GM18858 (cell line): ENCODE results near the gene GNL2.
"Not testable (repeated sequence)": the region's sequence is repeated elsewhere in the genome, so short reads cannot be mapped to it uniquely, and the experiment has no call there.

Experiments
- ATAC-seq: cut with Tn5 transposase; IDR thresholded peaks from one replicate; pipeline ENCODE4 v1.9.1; 2021; ENCODE audit not compliant: unreplicated experiment

GNL2 gene

DNA sequence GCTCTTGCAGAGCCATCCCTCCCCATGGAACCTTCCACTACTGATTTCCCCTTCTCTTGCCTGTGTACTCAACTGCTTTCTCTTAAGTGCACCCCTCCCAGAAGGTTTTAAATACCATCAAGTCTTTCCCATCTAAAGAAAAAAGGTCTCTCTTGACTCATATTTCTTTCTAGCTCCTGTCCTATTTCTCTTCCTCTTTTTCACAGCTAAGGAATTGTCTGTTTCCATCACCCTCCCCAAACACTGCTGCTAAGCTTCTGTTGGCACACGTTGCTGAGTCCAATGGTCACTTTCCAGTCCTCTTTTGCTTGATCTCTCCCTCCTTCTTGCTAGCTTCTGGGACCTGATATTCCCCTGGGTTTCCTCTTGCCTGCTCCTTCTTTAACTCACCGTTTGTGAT, 13.3 kb upstream of the GNL2 start:
- ATAC-seq = no peak

DNA sequence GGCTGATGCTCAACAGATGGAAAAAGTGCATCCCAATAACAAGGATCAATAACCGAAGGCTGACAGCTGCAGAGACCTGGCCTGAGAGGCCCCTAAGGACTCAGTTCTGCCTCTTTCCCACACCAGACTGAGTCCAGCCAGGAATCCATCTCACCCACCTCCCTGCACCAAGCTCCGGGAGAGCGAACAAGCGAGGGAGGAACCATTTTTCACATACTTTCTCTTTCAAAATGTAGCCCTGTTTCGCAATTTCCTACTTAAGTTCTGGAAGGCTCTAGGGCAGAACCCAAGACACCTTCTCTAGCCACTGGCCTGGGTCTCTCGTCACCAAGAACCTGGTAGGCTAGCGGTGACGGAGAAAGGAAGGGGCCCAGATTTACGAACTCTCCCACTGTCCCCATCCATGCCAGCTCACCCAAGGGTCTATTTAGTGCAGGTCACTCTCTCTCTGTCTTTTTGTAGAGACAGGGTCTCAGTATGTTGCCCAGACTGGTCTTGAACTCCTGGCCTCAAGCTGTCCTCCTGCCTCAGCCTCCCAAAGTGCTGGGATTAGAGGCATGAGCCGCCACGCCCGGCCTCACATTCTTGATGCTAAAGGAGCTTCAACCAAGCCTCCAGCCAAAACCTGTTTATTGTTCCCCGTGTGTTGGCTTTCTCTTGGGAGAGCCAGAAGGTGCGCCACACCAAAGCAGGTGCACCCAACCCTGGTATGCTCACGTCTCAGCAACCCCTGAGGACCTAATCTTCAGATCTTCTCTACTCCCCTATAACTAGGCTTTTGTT, 10.9 kb upstream of the GNL2 start:
- ATAC-seq = no peak

DNA sequence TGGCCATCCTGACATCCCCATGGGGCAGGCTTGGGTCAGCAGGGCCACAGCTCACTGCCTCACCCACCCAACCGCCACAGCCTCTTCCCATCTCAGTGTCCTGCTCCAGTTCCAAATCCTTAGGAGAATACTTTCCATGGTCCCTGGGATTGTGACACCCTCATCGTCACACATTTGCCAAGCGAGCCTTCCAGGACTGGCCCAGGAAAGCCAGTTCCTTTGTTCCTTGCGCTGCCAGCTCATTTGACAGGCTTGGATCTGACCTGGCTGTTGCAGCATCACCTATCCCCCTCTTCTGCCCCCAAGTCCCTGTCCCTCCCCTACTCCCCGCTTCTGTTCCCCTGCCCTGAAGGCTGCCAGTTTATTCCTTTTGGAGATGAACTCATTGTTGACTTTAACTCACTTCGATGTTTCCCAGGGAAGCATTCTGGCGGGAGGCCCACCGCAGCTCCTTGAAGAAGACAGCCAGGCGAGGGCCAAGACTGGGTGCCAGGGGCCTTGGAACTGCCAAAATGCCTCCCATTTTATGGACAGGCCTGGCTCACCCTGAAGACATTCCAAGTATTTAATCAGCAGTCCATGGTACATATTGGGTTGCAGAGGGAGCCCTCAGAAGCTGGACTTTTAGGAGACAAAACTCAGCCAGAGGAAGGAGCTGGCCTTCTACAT, 10.2 kb upstream of the GNL2 start:
- ATAC-seq = no peak

DNA sequence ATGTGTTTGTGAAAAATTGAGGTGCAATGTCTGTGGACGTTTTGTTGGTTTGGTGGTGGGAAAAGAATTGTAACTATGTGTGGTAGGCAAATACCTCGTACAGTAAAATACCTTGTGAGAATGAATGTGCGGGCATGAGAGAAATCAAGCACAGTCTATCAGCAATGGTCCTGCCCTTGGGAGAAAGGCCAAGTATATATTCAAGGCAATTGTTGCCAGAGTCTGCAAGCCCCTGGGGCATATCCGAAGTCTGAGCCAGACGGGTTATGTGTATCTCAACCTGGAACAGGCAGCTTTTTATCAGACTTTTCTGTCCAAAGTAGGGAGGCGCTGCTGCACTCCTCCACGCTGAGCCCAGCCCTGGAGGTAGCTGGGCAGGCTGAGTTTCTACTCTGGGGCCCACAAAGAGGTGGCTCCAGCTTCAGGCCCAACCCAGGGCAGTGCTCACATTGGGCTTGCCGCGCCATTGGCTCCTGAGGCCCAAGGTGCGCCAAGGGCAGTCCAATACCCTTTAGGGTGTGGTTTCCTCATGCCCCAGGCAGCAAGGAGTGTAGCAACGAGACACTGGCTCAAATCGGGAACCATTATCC, 9.4 kb upstream of the GNL2 start:
- ATAC-seq = no peak

DNA sequence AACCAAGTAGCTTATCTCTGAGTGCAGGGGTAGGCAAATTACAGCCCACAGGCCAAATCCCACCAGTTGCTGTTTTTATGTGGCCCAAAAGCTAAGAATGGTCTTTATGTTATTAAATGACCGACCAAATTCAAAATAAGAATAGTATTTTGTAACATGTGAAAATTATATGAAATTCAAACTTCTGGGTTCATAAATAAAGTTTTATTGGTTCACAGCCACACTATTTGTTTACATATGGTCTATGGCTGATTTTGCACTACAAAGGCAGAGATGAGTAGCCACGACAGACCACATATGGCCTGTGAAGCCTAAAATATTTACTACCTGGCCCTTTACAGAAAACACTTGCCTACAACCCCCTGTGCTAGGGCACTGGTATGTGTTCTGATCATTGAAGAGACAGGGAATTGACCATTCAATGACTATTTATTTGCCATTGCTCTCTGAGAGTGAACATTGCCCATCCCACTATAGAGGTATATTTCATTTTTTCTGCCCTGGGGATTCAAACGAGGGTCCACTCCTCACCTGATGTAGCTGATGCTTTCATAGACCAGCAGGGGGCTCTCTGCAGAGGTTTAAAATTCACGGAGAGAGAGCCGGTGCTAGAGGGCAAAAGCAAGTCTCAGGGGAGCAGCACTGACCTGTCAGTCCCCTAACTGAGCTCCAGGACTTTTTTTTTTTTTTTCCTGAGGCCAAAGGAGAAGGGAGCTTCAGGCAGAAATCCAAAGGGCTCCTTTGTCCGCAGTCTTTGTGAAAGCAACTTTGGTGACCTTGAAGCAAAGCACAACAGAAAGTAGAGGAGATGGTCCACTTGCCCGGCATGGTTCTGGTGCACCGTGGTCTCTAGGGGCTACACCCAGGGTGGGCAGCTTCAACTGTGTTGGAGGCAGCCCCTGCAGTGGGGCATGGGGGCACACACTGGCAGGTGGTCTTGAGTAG, 7.3 kb upstream of the GNL2 start:
- no peak for ATAC-seq

DNA sequence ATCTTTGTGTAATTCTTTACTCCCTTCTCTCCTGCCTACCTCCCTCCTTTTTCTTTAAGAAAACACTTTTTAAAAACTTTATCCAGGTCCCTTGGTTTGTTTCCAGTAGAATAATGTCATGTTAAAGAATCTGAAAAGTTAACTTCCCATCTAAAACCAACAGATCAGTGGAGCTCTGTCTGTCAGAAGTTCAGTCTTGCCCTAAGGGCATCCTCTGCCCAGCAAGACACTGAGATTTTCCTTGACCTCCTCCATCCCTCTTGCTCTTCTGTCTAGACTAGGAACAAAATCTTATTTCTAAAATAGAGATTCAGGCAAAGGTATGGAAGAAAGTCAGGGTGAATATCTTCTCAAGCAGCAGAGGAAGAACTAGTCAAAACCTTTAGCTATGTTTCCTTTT, 5.7 kb upstream of the GNL2 start:
- no peak for ATAC-seq

DNA sequence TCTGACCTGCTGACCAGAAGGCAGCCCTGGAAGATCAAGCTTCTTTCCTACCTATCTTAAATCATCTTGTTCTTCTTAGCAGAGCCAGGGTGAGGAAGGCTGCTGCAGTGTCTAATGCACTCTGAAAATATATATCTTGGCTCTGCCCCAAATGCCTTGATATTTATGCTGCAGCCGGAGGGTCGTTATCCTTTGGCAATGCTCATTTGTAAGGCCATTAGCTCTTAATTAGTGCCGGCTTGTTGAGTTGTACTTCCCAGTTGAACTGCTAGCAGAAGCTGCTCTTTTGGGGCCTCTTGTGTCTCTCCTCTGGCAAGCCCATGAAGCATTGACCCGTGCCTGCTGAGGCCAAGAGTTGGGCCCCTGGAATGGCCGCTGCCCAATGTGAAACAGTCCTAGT, 4.2 kb upstream of the GNL2 start:
- ATAC-seq = no peak

DNA sequence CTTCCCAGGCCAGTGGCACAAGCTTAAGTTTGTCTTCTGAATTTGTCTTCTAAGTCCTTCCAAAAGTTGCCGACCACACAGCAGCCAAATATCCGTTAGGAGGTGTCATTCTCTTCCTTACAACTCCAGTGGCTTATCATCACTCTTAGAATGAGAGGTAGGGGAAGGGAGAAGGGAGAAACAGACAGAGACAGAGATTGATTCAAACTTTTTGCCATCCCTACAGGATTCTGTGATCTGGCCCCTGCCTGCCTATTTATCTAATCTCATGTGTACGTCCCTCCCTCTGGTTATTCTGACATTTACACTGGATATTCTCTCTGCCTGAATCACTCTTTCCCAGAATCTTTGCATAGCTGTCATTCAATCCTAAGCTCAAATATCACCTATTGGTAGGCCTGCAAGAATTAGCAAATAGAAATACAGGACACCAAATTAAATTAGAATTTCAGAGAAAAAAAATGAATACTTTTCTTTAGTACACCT, 488 bp upstream of the GNL2 start:
- ATAC-seq = no peak

DNA sequence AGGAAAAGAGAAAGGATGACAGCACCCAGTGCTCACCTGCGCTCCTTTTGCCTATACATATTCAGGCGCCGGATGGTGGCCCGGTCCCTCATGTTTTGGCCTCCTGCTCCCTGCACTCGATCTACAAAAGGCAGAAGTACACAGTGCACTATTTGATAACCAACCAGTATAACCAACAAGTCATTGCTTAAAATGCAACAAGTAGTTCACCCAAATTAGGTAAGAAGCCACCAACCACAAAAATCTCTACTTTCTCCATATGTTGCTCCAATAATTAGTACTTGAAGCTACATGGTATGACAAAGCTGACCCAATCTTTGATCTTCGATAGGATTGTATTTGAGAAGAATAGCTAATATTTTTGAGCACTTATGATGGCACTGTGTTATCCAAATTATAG, 2.0 kb downstream of the GNL2 start:
- ATAC-seq = no peak

DNA sequence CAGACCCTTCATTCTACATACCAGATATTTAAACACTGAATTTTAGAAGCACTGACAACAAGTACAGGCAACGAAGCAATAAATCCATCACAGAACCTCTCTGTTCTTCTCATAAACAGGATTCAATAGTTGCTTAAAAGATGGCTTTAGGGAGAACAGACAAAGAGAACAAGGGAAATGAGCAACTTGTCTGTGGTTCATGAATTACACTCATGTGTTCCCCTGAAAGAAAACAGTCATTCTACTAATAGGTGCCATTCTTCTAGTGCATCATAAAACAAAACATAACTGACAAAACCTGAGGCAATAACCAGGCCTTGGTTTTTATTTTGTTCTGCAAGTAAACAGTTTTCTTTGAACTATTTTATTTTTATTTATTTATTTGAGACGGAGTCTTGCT, 6.8 kb downstream of the GNL2 start:
- no peak for ATAC-seq

DNA sequence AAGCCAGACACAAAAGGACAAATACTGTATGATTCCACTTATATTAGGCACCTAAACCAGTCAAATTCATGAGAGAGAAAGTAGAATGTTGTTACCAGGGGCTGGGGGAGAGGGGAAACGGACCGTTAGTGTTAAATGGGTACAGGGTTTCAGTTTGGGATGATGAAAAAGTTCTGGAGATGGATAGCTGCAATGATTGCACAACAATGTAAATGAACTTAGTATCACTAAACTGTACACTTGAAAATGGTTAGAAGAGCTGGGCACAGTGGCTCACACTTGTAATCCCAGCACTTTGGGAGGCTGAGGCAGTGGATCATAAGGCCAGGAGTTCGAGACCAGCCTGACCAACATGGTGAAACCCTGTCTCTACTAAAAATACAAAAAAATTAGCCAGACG, 11.2 kb downstream of the GNL2 start:
- ATAC-seq = not testable (repeated sequence)

DNA sequence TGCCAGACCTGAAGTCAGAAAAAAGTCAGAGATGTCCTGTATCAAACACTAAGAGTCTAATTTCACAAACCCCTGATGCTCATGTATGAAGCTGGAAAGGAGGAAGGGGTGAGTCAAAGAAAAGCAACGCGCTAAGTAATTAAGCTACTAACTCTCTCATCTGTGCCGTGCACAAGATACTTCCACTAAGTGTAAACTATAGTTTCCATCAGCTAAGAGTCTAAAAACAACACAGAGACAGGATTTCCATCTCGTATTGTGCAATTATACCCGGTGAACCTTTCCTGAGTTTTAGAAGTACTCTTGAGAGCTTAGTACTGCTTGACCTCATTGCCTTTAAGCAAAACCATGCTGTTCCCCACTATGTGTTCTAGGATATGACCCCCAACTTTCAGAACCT, 20.0 kb downstream of the GNL2 start:
- no peak for ATAC-seq

DNA sequence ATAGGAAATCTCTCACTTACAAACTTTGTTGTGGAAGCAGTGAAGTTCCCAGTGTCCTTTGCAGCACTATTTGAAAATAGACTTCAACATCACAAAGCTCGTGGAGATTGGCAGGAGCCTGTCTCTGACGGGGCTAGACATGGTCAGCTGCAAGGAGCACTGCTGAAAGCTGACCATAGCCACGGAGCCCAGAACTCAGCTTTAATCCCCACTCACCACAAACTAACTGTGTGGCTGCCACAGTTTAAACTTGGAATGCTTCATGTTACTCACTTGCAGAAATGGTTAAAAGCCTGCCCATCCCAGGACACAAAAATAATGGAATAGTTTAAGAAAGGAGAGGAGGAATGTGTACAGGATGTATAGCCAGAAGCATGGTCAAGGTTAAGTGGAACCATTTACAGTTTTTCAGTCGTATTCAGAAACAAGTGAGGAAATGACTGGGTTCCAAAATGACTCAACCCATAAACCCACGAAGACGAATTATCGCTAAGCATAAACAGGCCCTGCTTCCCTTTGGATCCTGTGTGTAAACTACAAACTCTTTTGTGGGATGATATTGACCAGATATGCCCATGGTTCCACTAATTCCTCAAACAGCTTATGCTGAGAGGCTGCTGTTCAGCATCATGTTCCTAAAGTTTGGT, 20.8 kb downstream of the GNL2 start:
- ATAC-seq = no peak

DNA sequence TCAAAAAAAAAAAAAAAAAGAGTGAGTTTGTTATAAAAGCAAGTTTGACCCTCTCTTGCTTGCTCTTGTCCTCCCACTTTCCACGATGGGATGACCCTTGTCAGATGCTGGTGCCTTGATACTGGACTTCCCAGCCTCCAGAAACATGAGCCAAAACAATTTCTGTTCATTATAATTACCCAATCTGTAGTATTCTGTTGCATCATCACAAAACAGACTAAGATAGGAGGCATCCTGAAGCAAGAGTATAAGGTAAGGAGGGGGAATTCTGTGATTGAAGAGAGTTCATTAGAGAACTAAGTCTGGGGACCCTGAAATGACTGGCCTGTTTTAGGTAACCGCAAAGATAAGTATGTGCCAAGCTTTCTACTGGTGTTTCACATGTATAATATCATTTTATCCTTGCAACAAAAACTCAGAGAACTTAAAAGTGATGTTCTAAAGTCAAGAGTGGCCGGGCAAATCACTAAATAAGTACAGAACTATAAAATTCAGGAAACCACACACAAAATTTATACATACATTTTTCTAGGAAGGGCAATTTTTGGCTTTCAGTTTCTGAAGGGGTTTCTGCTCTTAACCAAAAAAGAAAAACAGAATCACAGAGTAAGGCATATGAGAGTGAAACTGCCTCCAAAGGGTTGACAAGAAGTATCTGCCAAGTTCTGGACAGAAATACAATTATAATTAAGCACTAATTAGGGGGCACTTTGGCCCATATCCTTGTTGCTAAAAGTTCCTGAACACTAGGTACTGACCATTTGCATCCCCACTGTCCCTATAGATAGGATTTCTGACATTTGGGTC, 25.0 kb downstream of the GNL2 start:
- ATAC-seq = no peak

DNA sequence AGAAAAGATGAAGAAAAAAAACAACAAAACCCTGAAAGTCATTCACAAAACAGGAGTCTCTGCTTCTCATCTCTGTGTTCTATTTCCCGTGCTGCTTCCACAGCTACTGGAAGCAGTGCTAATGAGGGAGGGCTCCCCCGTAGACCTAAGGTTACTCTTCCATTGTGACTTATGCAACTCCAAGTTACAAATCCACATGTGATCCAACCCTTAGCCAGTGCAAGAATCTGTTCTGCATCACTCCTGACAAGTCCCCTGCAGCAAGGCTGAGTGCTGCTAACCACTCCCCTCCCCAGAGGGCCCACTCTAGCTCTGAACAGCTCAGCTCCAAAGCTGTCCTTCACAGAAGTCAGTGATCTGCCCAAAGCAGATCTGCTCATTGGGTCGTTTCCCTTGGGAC, 28.7 kb downstream of the GNL2 start:
- ATAC-seq = no peak

DNA sequence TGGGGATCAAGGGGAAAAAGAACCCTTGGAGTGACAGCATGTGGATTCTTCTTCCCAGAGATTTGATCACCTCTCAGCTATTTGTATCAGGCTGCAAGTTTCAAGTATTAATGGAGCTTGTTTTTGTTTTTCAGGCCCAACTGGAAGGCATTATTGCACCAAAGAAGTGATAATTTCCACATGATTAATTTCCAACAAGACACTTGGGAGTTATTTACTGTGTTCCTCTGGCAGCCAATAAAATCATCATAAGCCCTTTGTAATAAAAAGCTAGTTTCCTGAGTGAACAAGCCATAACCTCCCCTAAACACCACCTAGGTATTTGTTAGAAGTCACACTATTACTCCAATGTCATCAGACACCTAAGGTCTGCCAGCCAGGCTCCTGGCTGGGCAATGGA, 30.8 kb downstream of the GNL2 start:
- no peak for ATAC-seq

DNA sequence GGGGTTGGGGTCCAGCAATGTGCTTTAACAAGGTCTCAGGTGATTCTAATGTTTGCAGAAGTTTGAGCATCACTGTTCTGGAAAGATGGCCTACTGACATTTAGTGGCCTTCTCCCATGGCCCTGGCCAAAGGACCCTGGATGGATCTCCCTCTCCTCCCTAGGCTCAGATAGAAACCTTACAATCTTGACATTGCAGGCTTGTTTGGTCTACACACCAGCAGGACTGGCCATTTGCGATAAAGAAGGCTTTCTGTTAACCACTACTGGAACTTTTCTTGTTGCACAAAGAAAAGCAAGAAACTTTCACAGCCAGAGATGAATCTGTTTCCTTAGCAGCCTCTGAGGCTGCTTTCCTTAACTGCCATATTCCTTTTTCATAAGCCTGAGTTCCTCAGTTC, 32.8 kb downstream of the GNL2 start:
- no peak for ATAC-seq

DNA sequence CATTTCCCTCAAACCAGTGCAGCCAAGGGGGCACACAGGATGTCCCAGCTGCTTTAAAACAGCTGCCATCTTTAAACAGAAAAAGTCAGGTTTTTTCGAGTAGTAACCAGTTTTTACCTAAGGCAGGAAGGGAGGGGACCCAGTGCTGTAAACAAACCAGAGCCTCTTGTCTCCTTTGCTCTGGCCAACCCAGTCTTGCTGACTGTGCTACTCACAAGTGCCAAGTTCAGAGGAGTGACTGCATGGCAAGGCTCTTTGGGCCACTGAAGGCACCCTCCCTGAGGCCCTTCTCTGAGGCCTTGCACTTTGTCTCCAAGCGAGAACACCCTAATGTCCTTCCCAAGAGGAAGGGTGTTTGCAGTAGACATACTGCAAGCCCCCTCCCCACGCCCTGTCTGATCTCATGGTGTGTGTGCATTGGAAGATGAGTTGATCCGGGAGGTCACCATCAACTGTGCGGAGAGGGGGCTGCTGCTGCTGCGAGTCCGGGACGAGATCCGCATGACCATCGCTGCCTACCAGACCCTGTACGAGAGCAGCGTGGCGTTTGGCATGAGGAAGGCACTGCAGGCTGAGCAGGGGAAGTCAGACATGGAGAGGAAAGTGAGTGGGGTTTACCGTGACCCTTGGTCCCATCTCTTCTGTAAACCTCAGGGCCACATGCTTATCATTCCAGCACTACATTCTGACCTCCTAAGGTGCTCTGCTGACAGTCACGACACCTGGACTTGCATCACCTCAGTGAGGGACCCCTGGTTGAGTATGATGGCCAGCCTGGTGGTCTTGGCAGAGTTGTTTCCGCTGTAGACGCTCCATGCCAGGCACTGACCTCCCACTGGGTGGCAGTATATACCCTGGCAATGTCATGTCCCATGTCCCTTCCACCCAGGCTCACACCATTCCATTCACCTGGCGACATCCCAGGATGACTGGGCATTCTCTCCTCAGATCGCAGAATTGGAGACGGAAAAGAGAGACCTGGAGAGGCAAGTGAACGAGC, 34.3 kb downstream of the GNL2 start:
- ATAC-seq = no peak
